ENCODE measurements around the gene MPV17L2. TPM values are rescaled to one million over a fixed set of nuclear protein-coding genes. Genes with fewer than 3 reads are reported as not detected.

The MPV17L2 gene
- total and polyA plus RNA-seq, 3 donors from 2014 or later = 11.2 to 15.8 (median 15.2) TPM

DNA sequence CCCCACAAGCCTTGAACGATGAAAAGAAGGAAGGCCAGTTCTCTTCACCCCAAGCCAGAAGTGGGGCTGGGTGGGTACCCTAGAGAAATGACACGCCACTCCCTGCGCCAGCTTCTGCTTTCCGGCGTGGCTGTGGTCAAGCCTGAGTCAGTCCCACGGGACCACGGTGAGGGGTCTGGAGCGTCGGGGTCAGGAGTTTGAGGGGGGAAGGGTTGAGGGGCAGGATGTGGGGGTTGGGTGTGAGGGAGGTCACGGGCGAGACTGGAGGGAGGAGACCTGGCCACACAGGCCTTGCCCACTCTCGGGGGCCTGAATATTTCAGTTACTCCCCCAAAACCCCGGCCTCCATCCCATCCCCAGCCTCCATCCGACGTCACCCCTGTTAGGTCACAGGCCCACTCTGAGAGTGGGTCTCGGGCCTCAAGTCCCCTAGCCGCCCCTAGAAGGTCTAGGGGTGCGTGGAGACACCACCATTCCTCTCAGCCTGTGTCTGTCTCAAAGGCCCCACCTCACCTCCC is 19.9 kb upstream of the MPV17L2 start:
- intact Hi-C loops (cut with DNase I; ENCODE audit: low total_unique reads) = no loop called here
- Histone ChIP-seq H3K27ac (peak overlapping the region in 1 of 2 donors; percentile 26), H3K9me3 (no peaks in the 10 kb centered on the region), H3K27me3 (no peaks in the 10 kb centered on the region), H3K4me1 (peaks cover 9% of the 10 kb centered on the region), H3K36me3 (ENCODE audit: low read depth, missing control alignments) (no peaks in the 10 kb centered on the region), H3K4me3 (peak overlapping the region in 1 of 2 donors; percentile 65)
- 33 to 56% methylated on average over 10 to 18 of the region's 18 CpGs for WGBS, 2 donors
- DNase-seq = no peak
- TF ChIP-seq CTCF (IDR thresholded peaks at IDR 0.05) = no peak
- no peak for TF ChIP-seq POLR2A (IDR thresholded peaks at IDR 0.05)

- no peak for TF ChIP-seq POLR2A (IDR thresholded peaks at IDR 0.05)
- TF ChIP-seq CTCF (IDR thresholded peaks at IDR 0.05) = no peak
These were observed 19.3 kb upstream of the MPV17L2 start, which contains the start of gene IFI30 for GRCh38 chr19:18173572-18174288. Gene IFI30, plus strand, starts transcription at chr19:18173813. Its CDS starts 29 bp downstream, at chr19:18173842.

DNA sequence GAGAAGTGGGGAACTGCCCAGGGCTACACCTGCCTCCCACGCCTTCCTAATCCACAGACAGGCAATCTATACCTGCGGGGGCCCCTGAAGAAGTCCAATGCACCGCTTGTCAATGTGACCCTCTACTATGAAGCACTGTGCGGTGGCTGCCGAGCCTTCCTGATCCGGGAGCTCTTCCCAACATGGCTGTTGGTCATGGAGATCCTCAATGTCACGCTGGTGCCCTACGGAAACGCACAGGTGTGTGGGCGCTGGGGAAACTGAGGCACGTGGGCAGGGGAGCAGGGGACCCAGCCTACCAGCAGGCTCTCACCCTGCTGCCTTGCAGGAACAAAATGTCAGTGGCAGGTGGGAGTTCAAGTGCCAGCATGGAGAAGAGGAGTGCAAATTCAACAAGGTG is 18.0 kb upstream of the MPV17L2 start:
- Histone ChIP-seq H3K27me3 (no peaks in the 10 kb centered on the region), H3K4me1 (peaks cover 9% of the 10 kb centered on the region), H3K9me3 (no peaks in the 10 kb centered on the region), H3K4me3 (no peak overlapping the region), H3K36me3 (ENCODE audit: low read depth, missing control alignments) (no peaks in the 10 kb centered on the region), H3K27ac (no peak overlapping the region)
- DNase-seq = no peak
- intact Hi-C loops (cut with DNase I; ENCODE audit: low total_unique reads) = no loop called here
- TF ChIP-seq CTCF (IDR thresholded peaks at IDR 0.05) = no peak
- TF ChIP-seq POLR2A (IDR thresholded peaks at IDR 0.05) = no peak
- WGBS, 2 donors = 90 to 92% methylated on average over 4 to 11 of the region's 11 CpGs

More at GRCh38 chr19:18173572-18174288, 19.3 kb upstream of the MPV17L2 start, which contains the start of gene IFI30:
- H3K27ac ChIP-seq = peak within 1 kb of the TSS in 1 of 2 donors; percentile 26
- H3K27me3 ChIP-seq = no peaks in the 10 kb centered on the region
- H3K36me3 ChIP-seq (ENCODE audit: low read depth, missing control alignments) = no peaks in the 10 kb centered on the region
- DNase-seq = peak; percentile 62
- WGBS, 2 donors = 1 to 2% methylated on average over 13 to 47 of the region's 47 CpGs
- H3K4me1 ChIP-seq = peaks cover 9% of the 10 kb centered on the region
- intact Hi-C loops (cut with DNase I; ENCODE audit: low total_unique reads) = no loop called here
- no peaks in the 10 kb centered on the region for H3K9me3 ChIP-seq
- peak within 1 kb of the TSS; percentile 55 to 65 for H3K4me3 ChIP-seq

- Histone ChIP-seq H3K27me3 (no peaks in the 10 kb centered on the region), H3K4me1 (peaks cover 9% of the 10 kb centered on the region), H3K36me3 (ENCODE audit: low read depth, missing control alignments) (no peaks in the 10 kb centered on the region), H3K27ac (no peak overlapping the region), H3K4me3 (no peak overlapping the region), H3K9me3 (no peaks in the 10 kb centered on the region)
- no peak for DNase-seq
- intact Hi-C loops (cut with DNase I; ENCODE audit: low total_unique reads) = no loop called here
- WGBS, 2 donors = 88% methylated on average over 18 of the region's 19 CpGs
- TF ChIP-seq POLR2A (IDR thresholded peaks at IDR 0.05) = no peak
- no peak for TF ChIP-seq CTCF (IDR thresholded peaks at IDR 0.05)
These were observed 16.4 kb upstream of the MPV17L2 start for GRCh38 chr19:18176367-18177310.

All from testis (tissue), 3 donors.